H1 (cell line): Measurements from ENCODE around the gene RCAN3. TPM values are rescaled to one million over a fixed set of nuclear protein-coding genes. Genes with fewer than 3 reads are reported as not detected.

Experiments used
- CTCF ChIA-PET: fragments of 300-600 bp; sonication (Branson Sonifier 250); formaldehyde crosslinking; loops from one replicate; lab custom pipeline; 2021; ENCODE audit not compliant: partially characterized antibody; lab: Charles Lee
- POLR2A ChIA-PET: fragments of 300-600 bp; sonication (Branson Sonifier 250); formaldehyde crosslinking; loops from one replicate; lab custom pipeline; 2021; ENCODE audit warnings: inconsistent platforms; ENCODE audit not compliant: partially characterized antibody; lab: Charles Lee
- DNase-seq, 2 experiments: peaks; one replicate each; pipeline versions ENCODE4 v3.0.0 to v3.0.0-alpha.2; 2010 to 2022; ENCODE audit warnings: low spot score in 2 of 2, low read depth in 1 of 2, mixed read lengths in 1 of 2
- FAIRE-seq: peaks from 2 replicates; lab custom pipeline; 2011; peaks lifted over from hg19 to GRCh38; lab: Jason Lieb, UNC
- H2AFZ ChIP-seq: 2 replicates; pipeline ENCODE4 v1.8.1; 2012; ENCODE audit warnings: low read length, inconsistent platforms
- H2AK5ac ChIP-seq: 2 replicates; pipeline ENCODE4 v1.6.1; 2013; ENCODE audit warnings: low read depth, low read length
- H2BK120ac ChIP-seq: replicated peaks from 2 replicates; pipeline ENCODE3; 2013; ENCODE audit warnings: low read depth, low read length, inconsistent platforms
- H2BK12ac ChIP-seq: 2 replicates; pipeline ENCODE4 v1.6.1; 2013; ENCODE audit warnings: low read depth, low read length
- H2BK15ac ChIP-seq: 2 replicates; pipeline ENCODE4 v1.6.1; 2013; ENCODE audit warnings: low read length
- H2BK20ac ChIP-seq: 2 replicates; pipeline ENCODE4 v1.6.1; 2013; ENCODE audit warnings: low read length
- H2BK5ac ChIP-seq: 2 replicates; pipeline ENCODE4 v1.6.1; 2013; ENCODE audit warnings: low read depth, low read length
- H3K14ac ChIP-seq: 2 replicates; pipeline ENCODE4 v1.6.1; 2013; ENCODE audit warnings: inconsistent platforms; ENCODE audit not compliant: insufficient read length
- H3K18ac ChIP-seq: 2 replicates; pipeline ENCODE4 v1.6.1; 2013; ENCODE audit warnings: low read length; ENCODE audit errors: extremely low read depth
- H3K23ac ChIP-seq: 2 replicates; pipeline ENCODE4 v1.6.1; 2013; ENCODE audit warnings: inconsistent platforms; ENCODE audit not compliant: insufficient read length
- H3K23me2 ChIP-seq: 2 replicates; pipeline ENCODE4 v1.6.1; 2013; ENCODE audit warnings: low read depth, low read length
- H3K27ac ChIP-seq: 2 replicates; pipeline ENCODE4 v1.6.1; 2011; ENCODE audit warnings: low read depth, low read length, inconsistent platforms
- H3K27me3 ChIP-seq, 4 experiments: replicated peaks in 1 of 4; 1 replicate in 1 of 4; 2 replicates in 3 of 4; pipeline versions ENCODE4 v1.6.1 to v1.8.1; 2011 to 2013; ENCODE audit warnings: low read length in 3 of 4, mild to moderate bottlenecking in 3 of 4, inconsistent platforms in 2 of 4, mixed read lengths in 2 of 4, moderate library complexity in 1 of 4; ENCODE audit not compliant: control insufficient read depth in 3 of 4, insufficient read depth in 3 of 4; ENCODE audit errors: extremely low read depth in 1 of 4
- H3K36me3 ChIP-seq, 4 experiments: 2 replicates each; pipeline versions ENCODE4 v1.6.1 to v1.8.1; 2011 to 2013; ENCODE audit warnings: mild to moderate bottlenecking in 4 of 4, low read length in 3 of 4, moderate library complexity in 2 of 4, control low read depth in 1 of 4, inconsistent platforms in 1 of 4; ENCODE audit not compliant: insufficient read depth in 4 of 4, control insufficient read depth in 2 of 4
- H3K4ac ChIP-seq: replicated peaks from 2 replicates; pipeline ENCODE3; 2013; ENCODE audit warnings: low read length, low read depth, mixed read lengths, inconsistent platforms; ENCODE audit not compliant: insufficient read length
- H3K4me1 ChIP-seq, 4 experiments: replicated peaks in 1 of 4; 1 replicate in 1 of 4; 2 replicates in 3 of 4; pipeline versions ENCODE4 v1.6.1 to v1.8.1; 2011 to 2013; ENCODE audit warnings: low read length in 3 of 4, inconsistent platforms in 2 of 4, mixed read lengths in 1 of 4; ENCODE audit not compliant: insufficient read depth in 4 of 4, control insufficient read depth in 3 of 4
- H3K4me2 ChIP-seq, 2 experiments: 2 replicates each; pipeline versions ENCODE4 v1.6.1 to v1.8.1; 2011 to 2013; ENCODE audit warnings: low read depth in 2 of 2, low read length in 2 of 2, control low read depth in 1 of 2, inconsistent platforms in 1 of 2, mild to moderate bottlenecking in 1 of 2; ENCODE audit not compliant: insufficient read depth in 1 of 2
- H3K4me3 ChIP-seq, 4 experiments: fragments of 200-600, 300-600 bp in 1 of 4; sonication (generic), shearing (Covaris generic), sonication (Bioruptor Twin) in 1 of 4; 2 replicates each; pipeline versions ENCODE4 v1.5.1 to v1.8.1; 2011 to 2016; ENCODE audit warnings: low read length in 4 of 4, low read depth in 3 of 4, control low read depth in 2 of 4, inconsistent platforms in 2 of 4, mild to moderate bottlenecking in 2 of 4, mixed read lengths in 1 of 4, moderate library complexity in 1 of 4; ENCODE audit not compliant: insufficient read depth in 2 of 4; ENCODE audit errors: extremely low read depth in 1 of 4
- H3K56ac ChIP-seq: replicated peaks from 2 replicates; pipeline ENCODE3; 2013; ENCODE audit warnings: low read depth, mild to moderate bottlenecking, mixed read lengths, low read length, inconsistent platforms; ENCODE audit not compliant: insufficient read length
- H3K79me1 ChIP-seq: 2 replicates; pipeline ENCODE4 v1.6.1; 2013; ENCODE audit warnings: low read depth, low read length, control low read depth
- H3K79me2 ChIP-seq, 2 experiments: 2 replicates each; pipeline versions ENCODE4 v1.6.1 to v1.8.1; 2012 to 2013; ENCODE audit warnings: low read length in 2 of 2, mild to moderate bottlenecking in 2 of 2, inconsistent platforms in 1 of 2; ENCODE audit not compliant: insufficient read depth in 2 of 2, control insufficient read depth in 1 of 2
- H3K9ac ChIP-seq, 4 experiments: replicated peaks in 1 of 4; 1 replicate in 1 of 4; 2 replicates in 3 of 4; pipeline versions ENCODE4 v1.6.1 to v1.8.1; 2011 to 2013; ENCODE audit warnings: low read depth in 3 of 4, low read length in 3 of 4, control low read depth in 2 of 4, mild to moderate bottlenecking in 2 of 4, moderate library complexity in 2 of 4, inconsistent platforms in 1 of 4; ENCODE audit errors: extremely low read depth in 1 of 4
- H3K9me3 ChIP-seq, 2 experiments: 2 replicates each; pipeline versions ENCODE4 v1.6.1 to v1.8.1; 2012 to 2013; ENCODE audit warnings: mild to moderate bottlenecking in 2 of 2, moderate library complexity in 2 of 2, control low read depth in 1 of 2, inconsistent platforms in 1 of 2, low read depth in 1 of 2, low read length in 1 of 2, mixed read lengths in 1 of 2; ENCODE audit not compliant: insufficient read depth in 2 of 2
- H4K20me1 ChIP-seq, 2 experiments: replicated peaks in 1 of 2; 2 replicates each; pipeline versions ENCODE3 to v1.8.1; 2011 to 2013; ENCODE audit warnings: inconsistent platforms in 2 of 2, low read length in 2 of 2, mild to moderate bottlenecking in 1 of 2; ENCODE audit not compliant: insufficient read depth in 2 of 2, control insufficient read depth in 1 of 2
- H4K5ac ChIP-seq: 2 replicates; pipeline ENCODE4 v1.6.1; 2013; ENCODE audit warnings: low read length, low read depth, mixed read lengths, inconsistent platforms; ENCODE audit not compliant: insufficient read length
- H4K8ac ChIP-seq: 2 replicates; pipeline ENCODE4 v1.8.0; 2013; ENCODE audit warnings: mild to moderate bottlenecking, moderate library complexity, low read length, inconsistent platforms; ENCODE audit not compliant: insufficient read depth; ENCODE audit errors: extremely low read depth
- H4K91ac ChIP-seq: replicated peaks from 2 replicates; pipeline ENCODE3; 2013; ENCODE audit warnings: low read length, mixed read lengths, inconsistent platforms; ENCODE audit not compliant: insufficient read length
- GABPA ChIP-seq: IDR thresholded peaks from 2 replicates; pipeline ENCODE4 v1.6.1; 2011; ENCODE audit warnings: mild to moderate bottlenecking, low read length, moderate library complexity, borderline replicate concordance; ENCODE audit not compliant: insufficient read depth
- GTF2F1 ChIP-seq: IDR thresholded peaks from 2 replicates; pipeline ENCODE4 v1.6.1; 2012; ENCODE audit warnings: low read depth, low read length, improper control_type of control experiment, borderline replicate concordance
- WGBS, 2 experiments: shearing (Covaris generic) in 1 of 2; methylation state at CpG; one replicate each; pipeline versions ENCODE4 v1.1.6 to v1.1.7; 2013 to 2015; ENCODE audit warnings: low lambda C conversion rate in 2 of 2, mixed read lengths in 2 of 2, inconsistent platforms in 1 of 2, low coverage in 1 of 2, missing lambda C conversion rate in 1 of 2; ENCODE audit not compliant: insufficient replicate concordance in 2 of 2, insufficient coverage in 1 of 2, insufficient read length in 1 of 2; ENCODE audit errors: extremely low coverage in 1 of 2, missing lambda C conversion rate in 1 of 2; 5-methylcytosine and 5-hydroxymethylcytosine counted together
- polyA plus RNA-seq, 7 experiments: library from polyadenylated mRNA; depleted of rRNA in 3 of 7; stranded (reverse) in 5 of 7; unstranded in 2 of 7; fragments of >200 nt in 5 of 7; fragments of 200-250 nt in 2 of 7; gene quantifications; 1 replicate in 5 of 7; 2 replicates in 1 of 7; 4 replicates in 1 of 7; pipeline versions ENCODE4 v1.2.1 to v1.2.3, GENCODE V29; 2011 to 2013; ENCODE audit warnings: missing spikeins in 2 of 7, mixed read lengths in 2 of 7
- total RNA-seq: library from RNA; stranded (reverse); fragmentation: NEBNext Ultra II Directional; extraction: Animal tissue kit (Norgen Biotek cat#: 25700); gene quantifications from 2 replicates; pipeline ENCODE4 v1.2.1, GENCODE V29; 2021

RCAN3 gene
- total and polyA plus RNA-seq, 2 of the 8 experiments (the other 6 are each of a cell fraction or from before 2014, with no cell fraction given) = 5.6 to 16.6 TPM

GRCh38 chr1:24507405-24507804 lies 4.8 kb downstream of the RCAN3 start:
- POLR2A ChIA-PET = no interaction called here

More at GRCh38 chr1:24507405-24507804, 4.8 kb downstream of the RCAN3 start:
- H3K4me2 ChIP-seq = no peak overlapping the region; a peak in 2 of 4 replicates
- H2BK120ac ChIP-seq = no peak overlapping the region
- CTCF ChIA-PET = interaction anchor here (3.7 kb wide), 1 partner anchor 19 kb away, joined by 18 read pairs; no protein-coding TSS in a partner anchor
- no peaks in the 10 kb centered on the region for H3K36me3 ChIP-seq
- no peak overlapping the region for H4K8ac ChIP-seq
- no peak overlapping the region for H3K56ac ChIP-seq
- no peak overlapping the region for H3K4me3 ChIP-seq
- no peaks in the 10 kb centered on the region; a peak in 1 of 4 replicates for H3K79me2 ChIP-seq
- no peak overlapping the region for H2AK5ac ChIP-seq
- no peak overlapping the region for H2AFZ ChIP-seq
- H4K5ac ChIP-seq = no peak overlapping the region
- H3K27me3 ChIP-seq = peaks cover 0 to 7% (median 0%) of the 10 kb centered on the region in 4 experiments; a peak in 3 of 7 replicates
- no peak overlapping the region for H3K9ac ChIP-seq
- no peak overlapping the region for H4K91ac ChIP-seq
- DNase-seq (no peak), FAIRE-seq (no peak)
- H2BK12ac ChIP-seq = 0 out of 2 replicates have a peak overlapping the region, but pooled peaks have one; percentile 5
- H3K4ac ChIP-seq = no peak overlapping the region
- peaks cover 0 to 15% (median 12%) of the 10 kb centered on the region in 4 experiments; a peak in 6 of 7 replicates for H3K4me1 ChIP-seq
- no peak overlapping the region for H3K14ac ChIP-seq
- no peaks in the 10 kb centered on the region for H4K20me1 ChIP-seq
- TF ChIP-seq GABPA (no peak), GTF2F1 (no peak)
- H3K27ac ChIP-seq = no peak overlapping the region
- no peak overlapping the region for H2BK15ac ChIP-seq
- WGBS, 2 experiments = 92% methylated on average over 5 of the region's 5 CpGs; no CpG with 5 or more reads in 1 of the 2 experiments
- no peaks in the 10 kb centered on the region for H3K9me3 ChIP-seq
- H2BK5ac ChIP-seq = no peak overlapping the region
- no peak overlapping the region for H3K23ac ChIP-seq
- peaks cover 4% of the 10 kb centered on the region; the same call in 1 of the 2 replicates for H3K23me2 ChIP-seq
- no peaks in the 10 kb centered on the region for H3K79me1 ChIP-seq
- no peak overlapping the region for H2BK20ac ChIP-seq
- H3K18ac ChIP-seq = no peak overlapping the region
